SK-N-MC (cell line): ENCODE data around the gene TRMU.

Experiments
- EZH2 ChIP-seq: fragments of 200-600 bp; sonication (generic); IDR thresholded peaks from one replicate; pipeline ENCODE4 v1.6.1; 2017; ENCODE audit warnings: antibody characterized with exemption
- FOXP2 ChIP-seq: optimal IDR thresholded peaks from 2 replicates; pipeline ENCODE3; 2011; ENCODE audit warnings: mild to moderate bottlenecking, moderate library complexity; ENCODE audit not compliant: insufficient read depth; ENCODE audit errors: extremely low read length, control extremely low read depth
- POLR2AphosphoS5 ChIP-seq: IDR thresholded peaks from 2 replicates; pipeline ENCODE4 v1.6.1; 2012; ENCODE audit warnings: mild to moderate bottlenecking, low read depth, low read length, borderline replicate concordance

DNA sequence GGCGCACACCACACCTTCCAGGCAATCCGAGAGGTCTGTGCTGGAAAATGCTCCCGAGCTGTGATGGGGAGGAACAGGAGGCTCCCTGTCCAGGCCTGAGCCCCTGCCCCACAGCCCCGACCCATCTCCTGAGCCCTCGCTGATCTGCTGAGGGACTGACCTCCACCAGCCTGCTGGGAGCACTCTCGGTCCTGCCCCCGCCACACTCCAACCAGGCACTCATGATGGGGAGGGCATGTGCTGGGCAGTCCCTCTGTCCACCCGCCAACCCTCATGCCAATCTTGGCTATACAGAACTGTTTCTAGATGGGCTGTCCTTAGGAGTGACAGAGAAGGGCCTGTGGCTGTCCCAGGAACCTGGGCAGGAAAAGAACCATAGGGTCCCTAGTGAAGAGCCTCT lies 70.8 kb downstream of the TRMU start:
- TF ChIP-seq POLR2AphosphoS5, result no peak
- no peak for TF ChIP-seq EZH2
- TF ChIP-seq FOXP2, result no peak
